Measurements from ENCODE around the gene PRKCE. TPM values are rescaled to one million over a fixed set of nuclear protein-coding genes. Genes with fewer than 3 reads are reported as not detected.

PRKCE gene
- total and polyA plus RNA-seq, 2 of the 8 experiments (the other 6 are each of a cell fraction or from before 2014, with no cell fraction given): 0.54 to 2.1 TPM

- Histone ChIP-seq H3K36me3 (ENCODE audit: control insufficient read depth in 2 of 4, insufficient read depth in 4 of 4, low read length in 3 of 4) (no peaks in the 10 kb centered on the region), H4K8ac (ENCODE audit: extremely low read depth, insufficient read depth, low read length) (no peak overlapping the region), H3K14ac (ENCODE audit: insufficient read length) (no peak overlapping the region), H3K4ac (replicated peaks; ENCODE audit: insufficient read length, low read depth, low read length) (no peak overlapping the region), H4K5ac (ENCODE audit: insufficient read length, low read depth, low read length) (no peak overlapping the region), H3K27ac (ENCODE audit: low read depth, low read length) (no peak overlapping the region; the same call in 1 of the 2 replicates), H2AK5ac (ENCODE audit: low read depth, low read length) (no peak overlapping the region), H3K4me2 (ENCODE audit: insufficient read depth in 1 of 2, low read depth in 2 of 2, low read length in 2 of 2) (no peak overlapping the region), H4K20me1 (replicated peaks in 1 of 2; ENCODE audit: control insufficient read depth in 1 of 2, insufficient read depth in 2 of 2, low read length in 2 of 2) (no peaks in the 10 kb centered on the region), H2AFZ (ENCODE audit: low read length) (no peak overlapping the region), H2BK120ac (replicated peaks; ENCODE audit: low read depth, low read length) (no peak overlapping the region), H2BK20ac (ENCODE audit: low read length) (no peak overlapping the region), H4K91ac (replicated peaks; ENCODE audit: insufficient read length, low read length) (no peak overlapping the region), H3K9me3 (ENCODE audit: insufficient read depth in 2 of 2, low read depth in 1 of 2, low read length in 1 of 2) (peaks cover 3% of the 10 kb centered on the region in 2 experiments; a peak in 1 of 4 replicates), H3K23ac (ENCODE audit: insufficient read length) (no peak overlapping the region), H3K56ac (replicated peaks; ENCODE audit: insufficient read length, low read depth, low read length) (no peak overlapping the region), H3K9ac (replicated peaks in 1 of 4; ENCODE audit: extremely low read depth in 1 of 4, low read depth in 3 of 4, low read length in 3 of 4) (no peak overlapping the region), H3K18ac (ENCODE audit: extremely low read depth, low read length) (no peak overlapping the region), H3K79me1 (ENCODE audit: low read depth, low read length) (no peaks in the 10 kb centered on the region), H3K4me1 (replicated peaks in 1 of 4; ENCODE audit: control insufficient read depth in 3 of 4, insufficient read depth in 4 of 4, low read length in 3 of 4) (no peaks in the 10 kb centered on the region), H2BK5ac (ENCODE audit: low read depth, low read length) (no peak overlapping the region), H3K23me2 (ENCODE audit: low read depth, low read length) (no peaks in the 10 kb centered on the region), H2BK12ac (ENCODE audit: low read depth, low read length) (no peak overlapping the region), H3K4me3 (ENCODE audit: extremely low read depth in 1 of 4, insufficient read depth in 2 of 4, low read depth in 3 of 4, low read length in 4 of 4) (no peak overlapping the region), H3K79me2 (ENCODE audit: control insufficient read depth in 1 of 2, insufficient read depth in 2 of 2, low read length in 2 of 2) (no peaks in the 10 kb centered on the region), H3K27me3 (replicated peaks in 1 of 4; ENCODE audit: control insufficient read depth in 3 of 4, extremely low read depth in 1 of 4, insufficient read depth in 3 of 4, low read length in 3 of 4) (no peaks in the 10 kb centered on the region), H2BK15ac (ENCODE audit: low read length) (no peak overlapping the region)
- TF ChIP-seq SIN3A (conservative IDR thresholded peaks at IDR 0.05 in 1 of 2, IDR thresholded peaks at IDR 0.05 in 1 of 2; ENCODE audit: low read depth in 1 of 2, low read length in 2 of 2) (no peak), CHD2 (IDR thresholded peaks at IDR 0.05; ENCODE audit: low read length) (no peak), HDAC2 (IDR thresholded peaks at IDR 0.05; ENCODE audit: borderline replicate concordance in 1 of 2, low read depth in 2 of 2, low read length in 2 of 2) (no peak), RAD21 (IDR thresholded peaks at IDR 0.05 in 1 of 2, conservative IDR thresholded peaks at IDR 0.05 in 1 of 2; ENCODE audit: low read depth in 2 of 2, low read length in 2 of 2) (no peak), KDM4A (IDR thresholded peaks at IDR 0.05; ENCODE audit: low read depth, low read length, severe bottlenecking) (no peak), EP300 (IDR thresholded peaks at IDR 0.05; ENCODE audit: borderline replicate concordance in 1 of 2, low read depth in 2 of 2, low read length in 2 of 2) (no peak), SUZ12 (IDR thresholded peaks at IDR 0.05; ENCODE audit: low read length) (no peak), JUN (IDR thresholded peaks at IDR 0.05; ENCODE audit: low read depth, low read length) (no peak), JUND (IDR thresholded peaks at IDR 0.05; ENCODE audit: low read length) (no peak), TAF1 (IDR thresholded peaks at IDR 0.05; ENCODE audit: low read depth, low read length) (no peak), TEAD4 (IDR thresholded peaks at IDR 0.05; ENCODE audit: low read depth, low read length) (no peak)
- DNase-seq (ENCODE audit: low read depth in 1 of 2, low spot score in 2 of 2) (no peak), FAIRE-seq (no peak)
- ChIA-PET POLR2A (ENCODE audit: partially characterized antibody) (no interaction called here), CTCF (ENCODE audit: partially characterized antibody) (no interaction called here)
- WGBS, 2 experiments (ENCODE audit: extremely low coverage in 1 of 2, insufficient coverage in 1 of 2, insufficient read length in 1 of 2, insufficient replicate concordance in 2 of 2, low coverage in 1 of 2, low lambda C conversion rate in 2 of 2, missing lambda C conversion rate in 1 of 2): 98% methylated on average over 4 of the region's 4 CpGs; no CpG with 5 or more reads in 1 of the 2 experiments
These were observed 220.1 kb downstream of the PRKCE start for GRCh38 chr2:45871541-45871940.
